Measurements from ENCODE around the gene ECT2L.
A peak's percentile ranks its signal among the peaks of the same experiment; 100 is the strongest.

The ECT2L gene

GRCh38 chr6:138882369-138883017 lies 86.6 kb downstream of the ECT2L start:
- TF ChIP-seq, protein P1, sequence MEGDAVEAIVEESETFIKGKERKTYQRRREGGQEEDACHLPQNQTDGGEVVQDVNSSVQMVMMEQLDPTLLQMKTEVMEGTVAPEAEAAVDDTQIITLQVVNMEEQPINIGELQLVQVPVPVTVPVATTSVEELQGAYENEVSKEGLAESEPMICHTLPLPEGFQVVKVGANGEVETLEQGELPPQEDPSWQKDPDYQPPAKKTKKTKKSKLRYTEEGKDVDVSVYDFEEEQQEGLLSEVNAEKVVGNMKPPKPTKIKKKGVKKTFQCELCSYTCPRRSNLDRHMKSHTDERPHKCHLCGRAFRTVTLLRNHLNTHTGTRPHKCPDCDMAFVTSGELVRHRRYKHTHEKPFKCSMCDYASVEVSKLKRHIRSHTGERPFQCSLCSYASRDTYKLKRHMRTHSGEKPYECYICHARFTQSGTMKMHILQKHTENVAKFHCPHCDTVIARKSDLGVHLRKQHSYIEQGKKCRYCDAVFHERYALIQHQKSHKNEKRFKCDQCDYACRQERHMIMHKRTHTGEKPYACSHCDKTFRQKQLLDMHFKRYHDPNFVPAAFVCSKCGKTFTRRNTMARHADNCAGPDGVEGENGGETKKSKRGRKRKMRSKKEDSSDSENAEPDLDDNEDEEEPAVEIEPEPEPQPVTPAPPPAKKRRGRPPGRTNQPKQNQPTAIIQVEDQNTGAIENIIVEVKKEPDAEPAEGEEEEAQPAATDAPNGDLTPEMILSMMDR (IDR thresholded peaks at IDR 0.05; ENCODE audit: unreplicated experiment in 3 of 3): no peak
- Mint-ChIP-seq H3K36me3 (ENCODE audit: low read depth) (no peaks in the 10 kb centered on the region), H3K4me3 (no peak overlapping the region), H3K9me3 (no peaks in the 10 kb centered on the region), H3K4me1 (no peaks in the 10 kb centered on the region), H3K27ac (no peak overlapping the region), H3K27me3 (ENCODE audit: low read depth) (no peaks in the 10 kb centered on the region)

DNA sequence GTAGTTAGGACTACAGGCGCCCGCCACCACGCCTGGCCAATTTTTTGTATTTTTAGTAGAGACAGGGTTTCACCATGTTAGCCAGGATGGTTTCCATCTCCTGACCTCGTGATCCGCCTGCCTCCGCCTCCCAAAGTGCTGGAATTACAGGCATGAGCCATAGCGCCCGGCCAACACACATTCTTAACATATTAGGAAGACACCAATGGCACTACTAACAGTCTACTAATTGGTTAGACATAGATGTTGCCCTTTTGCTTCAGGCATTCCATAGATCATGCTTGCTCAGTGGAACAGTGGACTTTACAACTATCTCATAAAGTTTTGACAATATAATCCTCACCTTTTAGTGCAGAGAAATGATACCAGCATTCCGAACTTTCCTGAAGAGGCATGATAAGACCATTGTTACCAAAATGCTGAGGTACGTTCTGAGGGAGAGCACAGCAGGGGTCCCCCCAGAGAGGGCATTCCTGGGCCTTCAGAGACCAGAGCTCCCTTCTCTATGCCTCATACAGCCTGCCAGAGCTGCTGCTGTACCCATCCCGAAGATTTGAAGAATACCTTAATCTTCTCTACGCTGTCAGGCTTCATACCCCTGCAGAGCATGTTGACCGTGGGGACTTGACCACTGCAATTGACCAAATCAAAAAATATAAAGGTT lies 89.4 kb downstream of the ECT2L start:
- no peaks in the 10 kb centered on the region for H3K36me3 Mint-ChIP-seq (ENCODE audit: low read depth)
- no peaks in the 10 kb centered on the region for H3K9me3 Mint-ChIP-seq
- H3K27me3 Mint-ChIP-seq (ENCODE audit: low read depth): no peaks in the 10 kb centered on the region
- H3K4me3 Mint-ChIP-seq: no peak overlapping the region
- TF ChIP-seq, protein P1 (IDR thresholded peaks at IDR 0.05; ENCODE audit: unreplicated experiment in 3 of 3): no peak
- no peak overlapping the region for H3K27ac Mint-ChIP-seq
- no peaks in the 10 kb centered on the region for H3K4me1 Mint-ChIP-seq

DNA sequence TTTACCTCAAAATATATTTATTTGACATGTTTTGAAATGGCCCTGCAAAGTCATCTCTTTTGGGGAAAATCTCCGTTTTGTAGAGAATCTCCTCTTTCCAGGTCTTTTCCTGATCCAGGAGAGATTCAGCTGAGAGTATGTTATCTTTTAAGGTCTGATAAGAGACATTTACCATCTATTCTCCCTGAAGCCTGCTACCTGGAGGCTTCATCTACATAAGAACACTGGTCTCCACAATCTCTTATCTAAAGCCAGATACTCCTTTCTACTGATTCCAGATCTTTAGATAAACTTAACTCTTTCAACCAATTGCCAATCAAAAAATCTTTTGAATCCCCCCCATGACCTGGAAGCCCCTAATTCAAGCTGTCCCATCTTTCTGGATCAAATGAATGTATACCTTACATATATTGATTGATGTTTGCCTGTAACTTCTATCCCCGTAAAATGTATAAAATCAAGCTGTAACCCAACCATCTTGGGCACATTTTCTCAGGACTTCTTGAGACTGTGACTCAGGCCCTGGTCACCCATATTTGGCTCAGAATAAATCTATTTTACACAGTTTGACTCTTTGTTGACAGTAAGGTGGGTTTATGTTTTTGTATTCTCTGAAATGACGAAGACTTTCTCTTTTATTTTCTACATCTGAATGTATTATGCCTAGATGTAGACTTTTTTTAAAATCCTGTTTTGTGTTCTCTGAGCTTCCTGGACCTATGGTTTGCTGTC lies 95.5 kb downstream of the ECT2L start:
- no peak overlapping the region for H3K27ac Mint-ChIP-seq
- no peaks in the 10 kb centered on the region for H3K4me1 Mint-ChIP-seq
- H3K27me3 Mint-ChIP-seq (ENCODE audit: low read depth): no peaks in the 10 kb centered on the region
- no peak overlapping the region for H3K4me3 Mint-ChIP-seq
- H3K9me3 Mint-ChIP-seq: no peaks in the 10 kb centered on the region
- TF ChIP-seq, protein P1 (IDR thresholded peaks at IDR 0.05; ENCODE audit: unreplicated experiment in 3 of 3): no peak
- peaks cover 5% of the 10 kb centered on the region for H3K36me3 Mint-ChIP-seq (ENCODE audit: low read depth)

DNA sequence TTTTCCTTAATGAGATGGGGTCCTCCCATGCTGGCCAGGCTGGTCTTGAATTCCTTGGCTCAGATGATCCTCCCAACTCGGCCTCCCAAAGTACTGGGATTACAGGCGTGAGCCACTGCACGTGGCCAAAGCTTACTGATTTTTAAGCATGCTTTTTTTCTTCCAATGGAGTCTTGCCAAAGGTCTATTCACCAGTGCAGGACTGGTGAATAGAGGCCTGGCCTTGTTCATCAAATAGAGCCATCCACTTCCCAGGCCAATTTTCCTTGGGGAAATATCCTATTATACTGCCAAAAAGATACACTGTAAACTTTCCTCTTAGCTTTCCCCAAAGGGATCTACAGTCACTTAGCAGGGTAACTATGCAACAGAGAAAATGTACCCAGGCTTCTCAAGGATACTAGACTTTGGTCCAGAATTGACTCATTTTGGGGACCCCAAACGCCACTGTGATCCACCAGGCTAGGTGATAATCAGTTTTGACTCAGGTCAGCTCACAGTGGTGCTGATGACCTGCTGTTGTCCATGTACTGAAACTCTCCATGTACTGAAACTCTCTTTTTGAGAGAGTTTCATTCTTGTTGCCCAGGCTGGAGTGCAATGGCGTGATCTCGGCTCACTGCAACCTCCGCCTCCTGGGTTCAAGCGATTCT lies 100.3 kb downstream of the ECT2L start:
- Mint-ChIP-seq H3K36me3 (ENCODE audit: low read depth) (peaks cover 38% of the 10 kb centered on the region), H3K4me1 (no peaks in the 10 kb centered on the region), H3K27ac (no peak overlapping the region), H3K9me3 (no peaks in the 10 kb centered on the region), H3K4me3 (no peak overlapping the region), H3K27me3 (ENCODE audit: low read depth) (no peaks in the 10 kb centered on the region)
- TF ChIP-seq, protein P1 (IDR thresholded peaks at IDR 0.05; ENCODE audit: unreplicated experiment in 3 of 3): no peak

DNA sequence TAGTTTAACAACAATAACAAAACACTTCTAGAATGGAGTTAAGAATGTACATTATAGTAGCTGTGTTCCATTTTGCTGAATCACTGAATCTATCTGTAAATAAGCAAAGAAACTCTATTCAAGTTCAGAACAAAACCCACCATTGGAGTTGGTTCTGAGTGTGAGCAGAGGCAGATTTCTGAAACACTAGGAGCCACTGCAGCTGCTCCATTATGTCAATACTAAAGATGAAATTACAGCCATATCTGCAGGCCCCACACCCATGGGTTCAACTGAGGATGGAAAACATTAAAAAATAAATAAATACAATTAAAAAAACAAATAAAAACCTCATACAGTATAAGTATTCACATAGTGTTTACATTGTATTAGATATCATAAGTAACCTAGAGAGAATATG lies 101.1 kb downstream of the ECT2L start:
- H3K27ac Mint-ChIP-seq: peak overlapping the region in 1 of 3 experiments; percentile 51
- H3K9me3 Mint-ChIP-seq: no peaks in the 10 kb centered on the region
- H3K36me3 Mint-ChIP-seq (ENCODE audit: low read depth): peaks cover 43% of the 10 kb centered on the region
- no peaks in the 10 kb centered on the region for H3K4me1 Mint-ChIP-seq
- TF ChIP-seq, protein P1 (IDR thresholded peaks at IDR 0.05; ENCODE audit: unreplicated experiment in 3 of 3): no peak
- no peaks in the 10 kb centered on the region for H3K27me3 Mint-ChIP-seq (ENCODE audit: low read depth)
- H3K4me3 Mint-ChIP-seq: no peak overlapping the region

Measured in nephron (organoid).